ENCODE results near the gene CCDC106.

CCDC106 gene

GRCh38 chr19:55681131-55682092 lies 33.4 kb downstream of the CCDC106 start:
- DNase-seq (no peak), ATAC-seq (no peak)
- Mint-ChIP-seq H3K36me3 (ENCODE audit: low read depth) (peaks cover 43% of the 10 kb centered on the region), H3K27me3 (no peaks in the 10 kb centered on the region), H3K27ac (no peak overlapping the region), H3K4me3 (no peak overlapping the region), H3K9me3 (no peaks in the 10 kb centered on the region), H3K4me1 (peaks cover 40% of the 10 kb centered on the region)

GRCh38 chr19:55683449-55684261 lies 35.6 kb downstream of the CCDC106 start:
- DNase-seq: no peak
- peaks cover 19% of the 10 kb centered on the region for H3K4me1 Mint-ChIP-seq
- peaks cover 34% of the 10 kb centered on the region for H3K36me3 Mint-ChIP-seq (ENCODE audit: low read depth)
- H3K4me3 Mint-ChIP-seq: no peak overlapping the region
- H3K27me3 Mint-ChIP-seq: no peaks in the 10 kb centered on the region
- H3K9me3 Mint-ChIP-seq: no peaks in the 10 kb centered on the region
- H3K27ac Mint-ChIP-seq: no peak overlapping the region
- no peak for ATAC-seq

- no peaks in the 10 kb centered on the region for H3K9me3 Mint-ChIP-seq
- ATAC-seq: no peak
- H3K4me1 Mint-ChIP-seq: peaks cover 8% of the 10 kb centered on the region
- peaks cover 24% of the 10 kb centered on the region for H3K36me3 Mint-ChIP-seq (ENCODE audit: low read depth)
- H3K4me3 Mint-ChIP-seq: no peak overlapping the region
- no peak overlapping the region for H3K27ac Mint-ChIP-seq
- no peaks in the 10 kb centered on the region for H3K27me3 Mint-ChIP-seq
- no peak for DNase-seq
Measured at GRCh38 chr19:55684946-55685681, 37.1 kb downstream of the CCDC106 start.

- Mint-ChIP-seq H3K4me1 (peaks cover 5% of the 10 kb centered on the region), H3K4me3 (no peak overlapping the region), H3K27ac (no peak overlapping the region), H3K27me3 (no peaks in the 10 kb centered on the region), H3K36me3 (ENCODE audit: low read depth) (peaks cover 19% of the 10 kb centered on the region), H3K9me3 (no peaks in the 10 kb centered on the region)
- DNase-seq: no peak
- no peak for ATAC-seq
Measured at GRCh38 chr19:55685776-55686175, 37.8 kb downstream of the CCDC106 start.

GRCh38 chr19:55686311-55687050 lies 38.5 kb downstream of the CCDC106 start:
- no peak overlapping the region for H3K27ac Mint-ChIP-seq
- H3K36me3 Mint-ChIP-seq (ENCODE audit: low read depth): peaks cover 20% of the 10 kb centered on the region
- no peaks in the 10 kb centered on the region for H3K9me3 Mint-ChIP-seq

GRCh38 chr19:55687281-55688201 lies 39.5 kb downstream of the CCDC106 start:
- no peaks in the 10 kb centered on the region for H3K9me3 Mint-ChIP-seq
- no peak for ATAC-seq
- no peak overlapping the region for H3K27ac Mint-ChIP-seq
- H3K27me3 Mint-ChIP-seq: no peaks in the 10 kb centered on the region
- peaks cover 18% of the 10 kb centered on the region for H3K36me3 Mint-ChIP-seq (ENCODE audit: low read depth)
- no peak overlapping the region for H3K4me3 Mint-ChIP-seq
- DNase-seq: no peak
- peaks cover 5% of the 10 kb centered on the region for H3K4me1 Mint-ChIP-seq

More at GRCh38 chr19:55686311-55687050, 38.5 kb downstream of the CCDC106 start:
- Mint-ChIP-seq H3K4me1 (peaks cover 5% of the 10 kb centered on the region), H3K4me3 (no peak overlapping the region), H3K27me3 (no peaks in the 10 kb centered on the region)
- DNase-seq: no peak
- no peak for ATAC-seq

GRCh38 chr19:55688422-55689218 lies 40.6 kb downstream of the CCDC106 start:
- Mint-ChIP-seq H3K27ac (no peak overlapping the region), H3K36me3 (ENCODE audit: low read depth) (peaks cover 19% of the 10 kb centered on the region), H3K9me3 (no peaks in the 10 kb centered on the region), H3K27me3 (no peaks in the 10 kb centered on the region), H3K4me3 (no peak overlapping the region), H3K4me1 (peaks cover 4% of the 10 kb centered on the region)
- DNase-seq: no peak
- ATAC-seq: no peak

GRCh38 chr19:55689411-55690108 lies 41.5 kb downstream of the CCDC106 start:
- no peak for ATAC-seq
- peaks cover 17% of the 10 kb centered on the region for H3K36me3 Mint-ChIP-seq (ENCODE audit: low read depth)

GRCh38 chr19:55690109-55690768 lies 42.2 kb downstream of the CCDC106 start:
- Mint-ChIP-seq H3K4me3 (no peak overlapping the region), H3K36me3 (ENCODE audit: low read depth) (peaks cover 15% of the 10 kb centered on the region)

More at GRCh38 chr19:55689411-55690108, 41.5 kb downstream of the CCDC106 start:
- no peaks in the 10 kb centered on the region for H3K27me3 Mint-ChIP-seq
- no peak for DNase-seq
- no peak overlapping the region for H3K27ac Mint-ChIP-seq
- H3K4me1 Mint-ChIP-seq: peaks cover 3% of the 10 kb centered on the region
- no peak overlapping the region for H3K4me3 Mint-ChIP-seq
- no peaks in the 10 kb centered on the region for H3K9me3 Mint-ChIP-seq

GRCh38 chr19:55690769-55691545 lies 42.9 kb downstream of the CCDC106 start:
- H3K4me3 Mint-ChIP-seq: no peak overlapping the region
- peaks cover 2% of the 10 kb centered on the region for H3K4me1 Mint-ChIP-seq
- ATAC-seq (no peak), DNase-seq (no peak)
- H3K9me3 Mint-ChIP-seq: no peaks in the 10 kb centered on the region
- peaks cover 17% of the 10 kb centered on the region for H3K36me3 Mint-ChIP-seq (ENCODE audit: low read depth)
- no peak overlapping the region for H3K27ac Mint-ChIP-seq
- no peaks in the 10 kb centered on the region for H3K27me3 Mint-ChIP-seq

More at GRCh38 chr19:55690109-55690768, 42.2 kb downstream of the CCDC106 start:
- no peaks in the 10 kb centered on the region for H3K9me3 Mint-ChIP-seq
- no peak for ATAC-seq
- H3K4me1 Mint-ChIP-seq: peaks cover 3% of the 10 kb centered on the region
- H3K27me3 Mint-ChIP-seq: no peaks in the 10 kb centered on the region
- H3K27ac Mint-ChIP-seq: no peak overlapping the region
- no peak for DNase-seq

Data from activated naive CD8-positive, alpha-beta T cell treated with anti-CD3 and anti-CD28 coated beads, Interleukin-2, amount 50 U/mL, for 24 hours (primary cell).